HG02678 (cell line): Measurements from ENCODE around the gene GLA.
A peak's percentile ranks its signal among the peaks of the same experiment; 100 is the strongest.

Experiments
- ATAC-seq: cut with Tn5 transposase; IDR thresholded peaks from one replicate; pipeline ENCODE4 v1.9.1; 2021; ENCODE audit warnings: mild to moderate bottlenecking, moderate library complexity; ENCODE audit not compliant: unreplicated experiment

The GLA gene

GRCh38 chrX:101359966-101360365 lies 47.8 kb downstream of the GLA start:
- no peak for ATAC-seq

DNA sequence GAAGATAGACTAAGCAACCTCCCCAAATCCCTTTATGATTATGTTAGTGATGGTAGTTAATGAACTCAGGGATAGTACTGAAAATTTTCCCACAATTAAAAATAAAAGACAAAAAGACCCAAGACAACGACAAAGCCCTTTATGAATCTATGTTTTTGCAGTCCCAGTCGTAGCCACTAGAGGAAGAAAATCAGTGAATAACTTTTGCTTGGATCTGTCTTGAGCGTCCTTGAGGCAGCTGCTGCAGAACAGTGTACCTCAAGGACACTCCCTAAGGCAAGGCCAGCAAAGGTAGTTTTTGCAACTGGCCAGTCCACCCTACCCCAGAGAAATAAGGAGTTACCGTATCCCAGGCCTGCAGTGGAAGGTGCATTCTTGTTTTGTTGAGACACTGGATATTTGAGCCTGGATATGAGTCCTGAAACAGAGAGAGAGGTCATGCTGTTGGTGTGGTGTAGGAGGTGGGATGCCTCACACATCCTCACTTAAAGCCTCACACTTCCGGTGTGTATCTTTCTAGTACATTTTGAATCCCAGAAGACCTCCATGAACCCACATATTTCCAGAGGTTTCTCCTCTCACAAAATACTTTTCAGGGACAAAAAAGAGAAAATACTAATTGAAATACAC lies 50.4 kb downstream of the GLA start:
- no peak for ATAC-seq

DNA sequence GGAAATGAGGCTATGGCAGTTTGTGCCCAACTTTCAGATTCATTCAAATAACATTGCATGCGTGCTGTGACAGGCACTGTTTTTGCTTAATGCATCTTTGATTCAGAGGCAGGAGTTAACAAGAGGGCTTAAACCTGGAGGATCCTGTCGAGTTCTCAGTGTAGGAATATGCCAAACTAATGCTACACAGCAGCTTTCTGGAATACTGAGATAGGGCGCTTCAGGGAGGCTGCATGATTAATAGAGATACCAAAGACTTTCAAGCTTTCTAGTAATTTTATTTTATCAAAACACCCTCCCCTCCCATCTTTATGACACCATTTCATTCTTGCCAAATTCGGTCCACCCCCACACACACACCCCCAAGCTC lies 58.5 kb downstream of the GLA start:
- no peak for ATAC-seq

- ATAC-seq: peak; percentile 99
Measured at GRCh38 chrX:101348452-101349192, 59.1 kb downstream of the GLA start, which contains the start of gene TIMM8A. Gene TIMM8A, minus strand, starts transcription at chrX:101348742. Its CDS starts 78 bp downstream, at chrX:101348664.

DNA sequence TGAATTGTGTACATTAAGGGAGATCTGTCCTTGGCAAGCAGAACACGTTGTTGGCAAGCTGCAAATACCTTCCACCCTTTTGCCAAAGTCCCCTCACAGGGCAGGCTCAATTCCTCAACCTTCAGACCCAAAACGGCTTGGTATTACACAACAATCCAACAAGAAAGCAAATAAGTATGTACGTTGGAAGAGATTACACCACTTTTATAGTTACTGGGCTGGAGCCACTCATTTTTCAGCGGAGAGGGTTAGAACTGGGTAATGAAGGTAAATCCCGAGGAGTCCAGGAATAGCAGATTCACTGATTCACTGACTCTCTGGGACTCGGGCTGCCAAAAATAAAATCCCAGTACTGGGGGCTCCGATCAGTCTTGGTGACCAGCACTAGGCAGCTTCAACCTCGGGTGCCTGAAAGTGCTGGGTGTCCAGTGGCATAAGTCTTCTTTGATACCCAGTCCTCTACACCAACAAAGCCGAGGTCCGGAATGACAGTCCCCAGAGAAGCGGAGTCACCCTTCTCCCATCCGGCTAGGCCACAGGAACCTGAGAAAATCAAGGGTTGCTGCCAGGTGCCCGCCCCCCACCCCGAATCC lies 59.8 kb downstream of the GLA start:
- peak; percentile 2 for ATAC-seq
